HepG2 (cell line): ENCODE measurements around the gene PSRC1. TPM values are rescaled to one million over a fixed set of nuclear protein-coding genes. Genes with fewer than 3 reads are reported as not detected.
A peak's percentile ranks its signal among the peaks of the same experiment; 100 is the strongest.

Source experiments
- ELF4 ChIP-seq: sonication (generic); formaldehyde crosslinking; IDR thresholded peaks from 2 replicates; pipeline ENCODE4 v1.5.0; 2020; ENCODE audit warnings: missing genetic modification reagents, mild to moderate bottlenecking, moderate library complexity, borderline replicate concordance
- MEIS1 ChIP-seq: sonication (generic); formaldehyde crosslinking; IDR thresholded peaks from 2 replicates; pipeline ENCODE4 v1.9.0; 2021; ENCODE audit warnings: mild to moderate bottlenecking, missing genetic modification reagents, moderate library complexity, borderline replicate concordance
- MIXL1 ChIP-seq: IDR thresholded peaks from 2 replicates; pipeline ENCODE4 v1.6.1; 2016
- MTA1 ChIP-seq: sonication (generic); formaldehyde crosslinking; IDR thresholded peaks from 2 replicates; pipeline ENCODE4 v1.4.0; 2020; ENCODE audit warnings: missing genetic modification reagents, mild to moderate bottlenecking, borderline replicate concordance
- NBN ChIP-seq: fragments of 450-650 bp; conservative IDR thresholded peaks from 2 replicates; pipeline ENCODE4 v1.6.1; 2017
- NFE2 ChIP-seq: sonication (generic); formaldehyde crosslinking; IDR thresholded peaks from 2 replicates; pipeline ENCODE4 v1.4.0; 2020; ENCODE audit warnings: missing genetic modification reagents
- PLRG1 ChIP-seq: fragments of 450-650 bp; conservative IDR thresholded peaks from 2 replicates; pipeline ENCODE4 v1.6.1; 2016
- SP140L ChIP-seq: sonication (generic); formaldehyde crosslinking; IDR thresholded peaks from 2 replicates; pipeline ENCODE4 v1.4.0; 2020; ENCODE audit warnings: missing genetic modification reagents, borderline replicate concordance
- SRSF9 ChIP-seq: fragments of 200-400 bp; formaldehyde crosslinking; IDR thresholded peaks from 2 replicates; pipeline ENCODE4 v1.6.1; 2018; ENCODE audit warnings: borderline replicate concordance, mild to moderate bottlenecking, low read depth, low read length; ENCODE audit not compliant: insufficient read depth, poor library complexity, severe bottlenecking
- ZNF20 ChIP-seq: sonication (generic); formaldehyde crosslinking; IDR thresholded peaks from 2 replicates; pipeline ENCODE4 v1.4.0; 2020; ENCODE audit warnings: mild to moderate bottlenecking, moderate library complexity, missing genetic modification reagents
- ZNF225 ChIP-seq: sonication (generic); formaldehyde crosslinking; IDR thresholded peaks from 2 replicates; pipeline ENCODE4 v1.4.0; 2020; ENCODE audit warnings: mild to moderate bottlenecking, missing genetic modification reagents
- ZNF496 ChIP-seq: sonication (generic); formaldehyde crosslinking; IDR thresholded peaks from 2 replicates; pipeline ENCODE4 v1.8.1; 2023; ENCODE audit warnings: mild to moderate bottlenecking, moderate library complexity, missing genetic modification reagents; ENCODE audit not compliant: insufficient replicate concordance
- polyA plus RNA-seq, 8 experiments: library from polyadenylated mRNA; depleted of rRNA in 3 of 8; stranded (reverse) in 7 of 8; unstranded in 1 of 8; fragments of >200 nt; fragmentation: Illumina TruSeq in 4 of 8; extraction: Trizol in 4 of 8; gene quantifications; 2 replicates each; pipeline versions ENCODE4 v1.2.1 to v1.2.3, GENCODE V29; 2011 to 2016; ENCODE audit warnings: low read depth in 4 of 8, missing spikeins in 1 of 8, mixed read lengths in 1 of 8; ENCODE audit not compliant: insufficient read depth in 1 of 8
- total RNA-seq, 5 experiments: library from RNA; depleted of rRNA; stranded (reverse); fragments of >200 nt; fragmentation: Illumina TruSeq; extraction: Trizol; gene quantifications; 2 replicates each; pipeline ENCODE4 v1.2.3, GENCODE V29; 2016; ENCODE audit warnings: low read depth in 1 of 5
- TF ChIP-seq, protein P1 (sequence below): sonication (generic); formaldehyde crosslinking; IDR thresholded peaks from 2 replicates; pipeline ENCODE4 v1.4.0; 2020; ENCODE audit warnings: missing genetic modification reagents, borderline replicate concordance
- TF ChIP-seq, protein P2 (sequence below): sonication (generic); formaldehyde crosslinking; IDR thresholded peaks from 2 replicates; pipeline ENCODE4 v1.5.1; 2020; ENCODE audit warnings: mild to moderate bottlenecking, missing genetic modification reagents, borderline replicate concordance
- TF ChIP-seq, protein P3 (sequence below): sonication (generic); formaldehyde crosslinking; IDR thresholded peaks from 2 replicates; pipeline ENCODE4 v1.5.0; 2020; ENCODE audit warnings: missing genetic modification reagents, mild to moderate bottlenecking, borderline replicate concordance

PSRC1 gene
- total and polyA plus RNA-seq, 2 of the 13 experiments (the other 11 are each of a cell fraction or from before 2014, with no cell fraction given): 28.6 to 30.3 TPM

DNA sequence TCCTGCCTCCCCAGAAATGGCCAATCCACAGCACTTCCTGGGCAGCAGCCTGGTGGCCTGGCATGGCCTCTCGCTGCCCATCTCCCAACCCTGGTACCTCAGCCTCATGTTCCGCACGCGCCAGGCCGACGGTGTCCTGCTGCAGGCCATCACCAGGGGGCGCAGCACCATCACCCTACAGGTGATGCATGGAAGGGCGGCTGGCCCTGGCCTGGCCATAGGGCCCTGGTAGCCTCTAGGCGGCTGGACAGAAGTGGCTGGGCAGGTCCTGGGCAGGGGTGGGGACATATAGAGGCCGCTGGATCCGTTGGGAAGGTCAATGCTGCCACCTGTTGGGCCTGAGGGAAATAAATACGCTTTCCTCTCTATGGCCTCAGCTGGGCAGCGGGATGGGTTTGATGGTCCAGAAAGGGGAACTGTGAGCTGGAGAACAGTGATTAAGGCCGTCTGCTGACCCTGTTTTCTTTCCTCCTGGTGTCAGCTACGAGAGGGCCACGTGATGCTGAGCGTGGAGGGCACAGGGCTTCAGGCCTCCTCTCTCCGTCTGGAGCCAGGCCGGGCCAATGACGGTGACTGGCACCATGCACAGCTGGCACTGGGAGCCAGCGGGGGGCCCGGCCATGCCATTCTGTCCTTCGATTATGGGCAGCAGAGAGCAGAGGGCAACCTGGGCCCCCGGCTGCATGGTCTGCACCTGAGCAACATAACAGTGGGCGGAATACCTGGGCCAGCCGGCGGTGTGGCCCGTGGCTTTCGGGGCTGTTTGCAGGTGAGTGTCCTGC lies 19.2 kb downstream of the PSRC1 start (continued):
- TF ChIP-seq, protein P1, sequence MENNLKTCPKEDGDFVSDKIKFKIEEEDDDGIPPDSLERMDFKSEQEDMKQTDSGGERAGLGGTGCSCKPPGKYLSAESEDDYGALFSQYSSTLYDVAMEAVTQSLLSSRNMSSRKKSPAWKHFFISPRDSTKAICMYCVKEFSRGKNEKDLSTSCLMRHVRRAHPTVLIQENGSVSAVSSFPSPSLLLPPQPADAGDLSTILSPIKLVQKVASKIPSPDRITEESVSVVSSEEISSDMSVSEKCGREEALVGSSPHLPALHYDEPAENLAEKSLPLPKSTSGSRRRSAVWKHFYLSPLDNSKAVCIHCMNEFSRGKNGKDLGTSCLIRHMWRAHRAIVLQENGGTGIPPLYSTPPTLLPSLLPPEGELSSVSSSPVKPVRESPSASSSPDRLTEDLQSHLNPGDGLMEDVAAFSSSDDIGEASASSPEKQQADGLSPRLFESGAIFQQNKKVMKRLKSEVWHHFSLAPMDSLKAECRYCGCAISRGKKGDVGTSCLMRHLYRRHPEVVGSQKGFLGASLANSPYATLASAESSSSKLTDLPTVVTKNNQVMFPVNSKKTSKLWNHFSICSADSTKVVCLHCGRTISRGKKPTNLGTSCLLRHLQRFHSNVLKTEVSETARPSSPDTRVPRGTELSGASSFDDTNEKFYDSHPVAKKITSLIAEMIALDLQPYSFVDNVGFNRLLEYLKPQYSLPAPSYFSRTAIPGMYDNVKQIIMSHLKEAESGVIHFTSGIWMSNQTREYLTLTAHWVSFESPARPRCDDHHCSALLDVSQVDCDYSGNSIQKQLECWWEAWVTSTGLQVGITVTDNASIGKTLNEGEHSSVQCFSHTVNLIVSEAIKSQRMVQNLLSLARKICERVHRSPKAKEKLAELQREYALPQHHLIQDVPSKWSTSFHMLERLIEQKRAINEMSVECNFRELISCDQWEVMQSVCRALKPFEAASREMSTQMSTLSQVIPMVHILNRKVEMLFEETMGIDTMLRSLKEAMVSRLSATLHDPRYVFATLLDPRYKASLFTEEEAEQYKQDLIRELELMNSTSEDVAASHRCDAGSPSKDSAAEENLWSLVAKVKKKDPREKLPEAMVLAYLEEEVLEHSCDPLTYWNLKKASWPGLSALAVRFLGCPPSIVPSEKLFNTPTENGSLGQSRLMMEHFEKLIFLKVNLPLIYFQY (CRISPR knock-in tag): peak; percentile 42; the same call in 1 of the 2 replicates
- TF ChIP-seq ZNF496 (CRISPR knock-in tag): no peak
- TF ChIP-seq NBN: no peak
- no peak for TF ChIP-seq NFE2 (CRISPR knock-in tag)
- TF ChIP-seq ELF4 (CRISPR knock-in tag): no peak
- TF ChIP-seq SP140L (CRISPR knock-in tag): no peak
- TF ChIP-seq, protein P2, sequence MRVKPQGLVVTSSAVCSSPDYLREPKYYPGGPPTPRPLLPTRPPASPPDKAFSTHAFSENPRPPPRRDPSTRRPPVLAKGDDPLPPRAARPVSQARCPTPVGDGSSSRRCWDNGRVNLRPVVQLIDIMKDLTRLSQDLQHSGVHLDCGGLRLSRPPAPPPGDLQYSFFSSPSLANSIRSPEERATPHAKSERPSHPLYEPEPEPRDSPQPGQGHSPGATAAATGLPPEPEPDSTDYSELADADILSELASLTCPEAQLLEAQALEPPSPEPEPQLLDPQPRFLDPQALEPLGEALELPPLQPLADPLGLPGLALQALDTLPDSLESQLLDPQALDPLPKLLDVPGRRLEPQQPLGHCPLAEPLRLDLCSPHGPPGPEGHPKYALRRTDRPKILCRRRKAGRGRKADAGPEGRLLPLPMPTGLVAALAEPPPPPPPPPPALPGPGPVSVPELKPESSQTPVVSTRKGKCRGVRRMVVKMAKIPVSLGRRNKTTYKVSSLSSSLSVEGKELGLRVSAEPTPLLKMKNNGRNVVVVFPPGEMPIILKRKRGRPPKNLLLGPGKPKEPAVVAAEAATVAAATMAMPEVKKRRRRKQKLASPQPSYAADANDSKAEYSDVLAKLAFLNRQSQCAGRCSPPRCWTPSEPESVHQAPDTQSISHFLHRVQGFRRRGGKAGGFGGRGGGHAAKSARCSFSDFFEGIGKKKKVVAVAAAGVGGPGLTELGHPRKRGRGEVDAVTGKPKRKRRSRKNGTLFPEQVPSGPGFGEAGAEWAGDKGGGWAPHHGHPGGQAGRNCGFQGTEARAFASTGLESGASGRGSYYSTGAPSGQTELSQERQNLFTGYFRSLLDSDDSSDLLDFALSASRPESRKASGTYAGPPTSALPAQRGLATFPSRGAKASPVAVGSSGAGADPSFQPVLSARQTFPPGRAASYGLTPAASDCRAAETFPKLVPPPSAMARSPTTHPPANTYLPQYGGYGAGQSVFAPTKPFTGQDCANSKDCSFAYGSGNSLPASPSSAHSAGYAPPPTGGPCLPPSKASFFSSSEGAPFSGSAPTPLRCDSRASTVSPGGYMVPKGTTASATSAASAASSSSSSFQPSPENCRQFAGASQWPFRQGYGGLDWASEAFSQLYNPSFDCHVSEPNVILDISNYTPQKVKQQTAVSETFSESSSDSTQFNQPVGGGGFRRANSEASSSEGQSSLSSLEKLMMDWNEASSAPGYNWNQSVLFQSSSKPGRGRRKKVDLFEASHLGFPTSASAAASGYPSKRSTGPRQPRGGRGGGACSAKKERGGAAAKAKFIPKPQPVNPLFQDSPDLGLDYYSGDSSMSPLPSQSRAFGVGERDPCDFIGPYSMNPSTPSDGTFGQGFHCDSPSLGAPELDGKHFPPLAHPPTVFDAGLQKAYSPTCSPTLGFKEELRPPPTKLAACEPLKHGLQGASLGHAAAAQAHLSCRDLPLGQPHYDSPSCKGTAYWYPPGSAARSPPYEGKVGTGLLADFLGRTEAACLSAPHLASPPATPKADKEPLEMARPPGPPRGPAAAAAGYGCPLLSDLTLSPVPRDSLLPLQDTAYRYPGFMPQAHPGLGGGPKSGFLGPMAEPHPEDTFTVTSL (CRISPR knock-in tag): no peak
- TF ChIP-seq, protein P3, sequence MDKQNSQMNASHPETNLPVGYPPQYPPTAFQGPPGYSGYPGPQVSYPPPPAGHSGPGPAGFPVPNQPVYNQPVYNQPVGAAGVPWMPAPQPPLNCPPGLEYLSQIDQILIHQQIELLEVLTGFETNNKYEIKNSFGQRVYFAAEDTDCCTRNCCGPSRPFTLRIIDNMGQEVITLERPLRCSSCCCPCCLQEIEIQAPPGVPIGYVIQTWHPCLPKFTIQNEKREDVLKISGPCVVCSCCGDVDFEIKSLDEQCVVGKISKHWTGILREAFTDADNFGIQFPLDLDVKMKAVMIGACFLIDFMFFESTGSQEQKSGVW (CRISPR knock-in tag): no peak
- no peak for TF ChIP-seq SRSF9
- peak; percentile 80; the same call in 1 of the 2 replicates for TF ChIP-seq MEIS1 (CRISPR knock-in tag)
- TF ChIP-seq ZNF225: no peak
- TF ChIP-seq ZNF20 (CRISPR knock-in tag): no peak
- no peak for TF ChIP-seq PLRG1
- TF ChIP-seq MTA1 (CRISPR knock-in tag): peak; percentile 95; the same call in 1 of the 2 replicates
- TF ChIP-seq MIXL1 (CRISPR knock-in tag): peak; percentile 78
